Stimulated activated CD4-positive, alpha-beta T cell treated with anti-CD3 and anti-CD28 coated beads, Interleukin-2, amount 100 ng/mL, for 48 hours (primary cell): Measurements from ENCODE around the gene RPAP2.
A peak's percentile ranks its signal among the peaks of the same experiment; 100 is the strongest.
"Not testable (repeated sequence)": the region's sequence is repeated elsewhere in the genome, so short reads cannot be mapped to it uniquely, and the experiment has no call there.

Source experiments
- DNase-seq, 2 donors: peaks; one replicate each; pipeline ENCODE4 v3.0.0-alpha.2; 2020

RPAP2 gene

DNA sequence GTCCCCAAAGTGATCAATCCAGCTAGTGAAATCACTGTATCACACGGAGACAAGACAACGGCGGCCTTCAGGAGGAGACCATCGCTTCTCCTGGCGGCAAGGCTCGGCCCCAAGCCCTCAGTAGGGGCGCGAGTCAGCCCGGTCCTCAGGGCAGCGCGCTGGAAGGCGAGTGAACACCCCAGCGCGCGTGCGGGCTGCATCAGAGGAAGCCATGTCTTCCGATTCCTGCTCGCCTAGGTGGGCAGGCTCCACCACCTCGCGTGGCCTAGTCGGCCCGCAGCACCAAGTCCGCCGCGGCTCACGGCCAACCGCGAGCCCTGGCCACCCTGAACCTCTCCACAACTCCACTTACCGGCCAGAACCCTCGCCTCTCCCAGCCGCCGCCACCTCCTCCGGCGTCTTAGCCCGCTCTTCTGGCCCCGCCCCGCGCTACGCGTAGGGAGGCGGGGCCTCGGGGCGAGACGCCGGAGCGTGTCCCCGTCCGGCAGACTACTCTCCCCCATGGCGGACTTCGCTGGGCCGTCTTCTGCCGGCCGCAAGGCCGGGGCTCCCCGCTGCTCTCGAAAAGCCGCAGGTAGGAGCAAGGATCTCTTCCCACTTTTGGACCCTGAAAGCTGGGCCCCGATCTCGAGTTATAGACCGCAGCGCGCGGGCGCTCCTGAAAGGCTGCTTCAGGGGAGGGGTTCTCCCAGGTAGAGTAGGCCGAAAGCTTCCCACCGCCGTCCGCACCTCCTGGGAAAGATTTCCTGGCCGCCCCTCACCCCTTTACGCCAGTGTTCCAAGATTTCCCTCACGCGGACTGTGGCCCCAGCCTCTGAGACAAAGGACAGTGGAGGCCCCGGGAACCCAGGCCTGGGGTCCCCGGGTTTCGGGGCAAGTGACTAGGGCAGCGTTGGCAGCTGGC is at the start of gene RPAP2, which contains the start of gene GLMN:
Gene RPAP2, plus strand, starts transcription at position 487 of the 904 bp plus-strand sequence. Its CDS starts 15 bp downstream, at position 502.
Gene GLMN, minus strand, starts transcription at position 415 of the 904 bp plus-strand sequence. CDS start 988 bp downstream, outside the sequence.
- DNase-seq, result peak; percentile 61 to 69

DNA sequence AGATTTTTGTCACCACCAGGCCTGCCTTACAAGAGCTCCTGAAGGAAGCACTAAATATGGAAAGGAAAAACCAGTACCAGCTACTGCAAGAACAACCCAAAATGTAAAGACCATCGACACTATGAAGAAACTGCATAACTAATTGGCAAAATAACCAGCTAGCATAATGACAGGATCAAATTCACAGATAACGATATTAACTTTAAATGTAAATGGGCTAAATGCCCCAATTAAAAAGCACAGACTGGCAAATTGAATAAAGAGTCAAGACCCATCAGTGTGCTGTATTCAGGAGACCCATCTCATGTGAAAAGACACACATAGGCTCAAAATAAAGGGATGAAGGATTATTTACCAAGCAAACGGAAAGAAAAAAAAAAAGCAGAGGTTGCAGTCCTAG is 44.1 kb upstream of the RPAP2 start:
- not testable (repeated sequence) for DNase-seq

DNA sequence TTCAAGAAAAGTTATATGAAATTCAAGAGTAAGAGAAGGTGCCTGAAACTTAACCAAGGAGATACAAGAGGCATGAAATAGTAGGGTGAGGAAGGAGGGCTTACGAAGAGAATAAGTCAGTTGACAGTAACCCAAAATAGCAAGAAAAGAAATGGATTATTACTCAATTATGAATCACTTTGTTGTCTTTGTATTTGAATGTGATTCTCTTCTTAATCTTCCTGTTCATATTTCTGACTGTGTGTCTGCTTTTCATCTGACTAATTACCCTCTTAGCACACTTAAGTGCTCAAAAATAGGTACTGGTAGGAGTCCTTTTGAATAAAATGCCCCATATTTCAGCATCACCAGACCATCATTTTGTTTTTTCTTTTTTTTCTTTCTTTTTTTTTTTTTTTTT is 39.5 kb upstream of the RPAP2 start:
- no peak for DNase-seq

DNA sequence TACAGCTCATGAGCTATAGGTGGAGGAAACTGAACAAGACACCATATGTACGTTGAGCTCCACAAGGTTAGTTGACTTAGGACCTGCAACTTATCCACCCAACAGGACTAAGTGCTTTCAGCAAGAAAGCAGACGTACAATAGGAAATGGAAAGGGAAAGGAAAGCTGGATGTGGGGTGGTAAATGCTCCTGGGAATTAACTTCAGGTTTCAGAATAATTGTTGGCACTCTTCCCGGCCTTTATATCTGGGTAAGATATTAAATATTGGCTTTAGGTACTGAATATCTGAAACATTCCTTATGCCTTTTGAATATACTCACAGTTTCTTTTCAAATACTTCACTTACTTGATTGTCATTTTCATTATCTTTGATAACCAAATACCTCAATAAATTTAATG is 36.3 kb upstream of the RPAP2 start:
- no peak for DNase-seq

DNA sequence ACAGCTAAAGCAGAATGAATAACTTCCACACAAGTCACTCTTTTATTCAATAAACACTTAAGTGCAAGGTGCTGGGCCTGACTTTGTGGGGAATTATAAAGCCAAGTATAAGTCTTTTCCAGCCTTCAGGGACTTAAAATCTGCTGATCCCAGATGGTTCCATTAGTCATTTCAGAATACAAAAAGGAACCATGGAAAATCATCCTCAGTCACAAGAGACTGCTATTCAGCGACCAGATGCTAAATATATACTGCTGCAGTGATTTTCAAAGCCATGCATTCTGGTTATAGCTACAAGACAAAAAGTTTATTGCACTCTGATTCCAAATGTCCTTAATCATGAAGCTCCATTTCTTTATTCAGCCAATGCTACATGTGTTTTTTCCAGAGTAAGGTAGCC is 25.8 kb upstream of the RPAP2 start:
- DNase-seq, result no peak

- no peak for DNase-seq
Observed at GRCh38 chr1:92274939-92275338, 23.9 kb upstream of the RPAP2 start.

GRCh38 chr1:92276082-92276481 is 22.8 kb upstream of the RPAP2 start:
- DNase-seq, result no peak

DNA sequence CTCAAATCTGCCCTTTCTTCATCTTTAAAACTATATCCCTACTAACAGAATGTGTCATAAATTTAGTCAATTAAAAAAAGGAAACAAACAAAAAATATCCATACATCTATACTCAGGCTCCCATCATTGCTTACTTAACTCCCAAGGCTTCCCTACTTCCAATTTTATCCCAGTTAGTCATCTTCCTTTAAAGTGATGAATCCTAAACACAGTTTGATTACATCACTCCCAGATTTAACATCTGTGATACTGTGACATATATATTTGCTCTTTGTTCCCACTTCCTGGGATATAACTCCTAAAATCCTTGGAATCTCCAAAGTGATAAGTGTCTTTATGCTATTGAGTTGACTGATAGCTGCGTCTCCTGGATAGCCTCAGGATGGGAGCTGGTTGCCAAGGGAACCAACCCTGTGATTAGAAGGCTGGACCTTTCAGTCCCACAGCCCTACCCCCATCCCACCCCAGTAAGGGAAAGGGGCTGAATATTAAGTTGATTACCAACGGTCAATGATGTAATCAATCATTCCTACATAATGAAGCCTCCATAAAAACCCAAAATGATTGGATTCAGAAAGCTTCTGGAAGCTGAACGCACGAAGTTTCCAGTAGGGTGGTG is 21.6 kb upstream of the RPAP2 start:
- no peak for DNase-seq

DNA sequence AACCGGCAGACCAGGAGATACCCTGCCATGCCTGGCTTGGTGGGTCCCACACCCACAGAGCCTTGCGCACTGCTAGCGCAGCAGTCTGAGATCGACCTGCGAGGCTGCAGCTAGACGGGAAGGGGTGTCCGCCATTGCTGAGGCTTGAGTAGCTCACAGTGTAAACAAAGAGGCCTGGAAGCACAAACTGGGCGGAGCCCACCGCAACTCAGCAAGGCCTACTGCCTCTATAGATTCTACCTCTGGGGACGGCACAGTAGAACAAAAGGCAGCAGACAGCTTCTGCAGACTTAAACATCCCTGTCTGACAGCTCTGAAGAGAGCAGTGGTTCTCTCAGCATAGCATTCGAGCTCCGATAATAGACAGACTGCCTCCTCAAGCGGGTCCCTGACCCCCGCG is 19.1 kb upstream of the RPAP2 start:
- not testable (repeated sequence) for DNase-seq

DNA sequence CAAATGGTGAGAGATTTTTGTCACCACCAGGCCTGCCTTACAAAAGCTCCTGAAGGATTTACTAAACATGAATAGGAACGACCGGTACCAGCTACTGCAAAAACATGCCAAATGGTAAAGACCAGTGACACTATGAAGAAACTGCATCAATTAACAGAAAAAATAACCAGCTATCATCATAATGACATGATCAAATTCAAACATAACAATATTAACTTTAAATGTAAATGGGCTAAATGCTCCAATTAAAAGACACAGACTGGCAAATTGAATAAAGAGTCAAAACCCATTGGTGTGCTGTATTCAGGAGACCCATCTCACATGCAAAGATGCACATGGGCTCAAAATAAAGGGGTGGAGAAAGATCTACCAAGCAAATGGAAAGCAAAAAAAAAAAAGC is 17.4 kb upstream of the RPAP2 start:
- not testable (repeated sequence) for DNase-seq

- no peak for DNase-seq
Observed at GRCh38 chr1:92291372-92291999, 7.4 kb upstream of the RPAP2 start.

- DNase-seq, result no peak
Observed at GRCh38 chr1:92298213-92298572, 666 bp upstream of the RPAP2 start.

DNA sequence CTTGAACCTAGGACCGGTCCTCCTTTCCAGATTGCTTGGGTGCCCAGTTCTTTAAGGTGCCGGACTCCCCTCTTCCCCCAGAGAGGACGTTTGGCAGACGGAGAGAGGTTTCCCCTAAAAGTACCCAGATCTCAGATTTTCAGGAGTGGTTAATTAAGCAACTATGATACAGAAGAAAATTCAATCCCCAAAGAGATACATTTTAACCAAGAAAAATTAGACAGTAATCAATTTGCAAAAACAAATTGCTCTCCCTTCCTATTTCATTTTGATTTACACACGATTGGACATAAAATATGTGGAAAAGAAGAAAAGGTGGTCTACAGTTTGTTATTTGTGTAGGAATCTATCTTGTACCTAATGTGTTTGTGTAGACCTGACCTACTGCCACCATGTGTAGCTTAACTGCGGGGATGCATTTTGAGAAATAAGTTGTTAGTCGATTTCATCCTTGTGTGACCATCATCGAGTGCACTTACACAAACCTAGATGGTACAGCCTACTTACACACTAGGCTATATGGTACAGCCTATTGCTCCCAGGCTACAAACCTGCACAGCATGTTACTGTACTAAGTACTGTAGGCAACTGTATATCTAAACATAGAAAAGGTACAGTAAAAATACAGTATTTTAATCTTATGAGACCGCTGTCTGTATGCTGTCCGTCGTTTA is 755 bp downstream of the RPAP2 start:
- no peak for DNase-seq

GRCh38 chr1:92301021-92301420 is 2.2 kb downstream of the RPAP2 start:
- no peak for DNase-seq

DNA sequence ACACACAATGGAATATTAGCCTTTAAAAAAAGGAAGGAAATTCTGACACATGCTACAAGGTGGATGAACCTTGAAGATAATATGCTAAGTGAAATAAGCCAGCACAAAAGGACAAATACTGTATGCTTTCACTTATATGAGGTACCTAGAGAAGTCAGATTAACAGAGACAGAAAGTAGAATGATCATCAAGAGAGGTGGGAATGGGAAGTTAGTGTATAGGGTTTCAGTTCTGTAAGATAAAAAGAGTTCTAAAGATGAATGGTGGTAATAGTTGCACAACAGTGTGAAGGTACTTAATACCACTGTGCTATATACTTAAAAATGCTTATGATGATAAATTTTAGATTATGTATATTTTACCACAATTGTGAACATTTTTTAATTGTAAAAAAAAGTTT is 7.2 kb downstream of the RPAP2 start:
- DNase-seq, result no peak

DNA sequence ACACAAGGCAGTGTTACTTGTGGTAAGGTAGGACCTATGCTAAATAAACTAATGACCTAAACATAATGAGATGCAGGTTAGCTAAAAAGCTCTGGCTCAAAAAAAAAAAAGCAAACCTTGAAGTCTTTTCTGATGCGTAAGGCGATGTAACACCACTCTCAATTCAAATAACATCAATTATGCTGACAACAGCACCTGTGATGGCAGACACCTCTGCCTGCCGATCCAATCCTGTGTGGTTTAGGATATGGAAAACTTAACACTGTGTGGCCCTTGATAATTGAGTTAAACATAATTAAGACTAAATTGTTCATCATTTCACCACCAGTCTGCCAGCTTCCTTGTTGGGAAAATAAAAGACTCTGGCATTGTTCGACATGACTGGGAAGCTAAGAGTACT is 9.1 kb downstream of the RPAP2 start:
- no peak for DNase-seq

GRCh38 chr1:92310185-92310597 is 11.3 kb downstream of the RPAP2 start:
- no peak for DNase-seq

GRCh38 chr1:92314024-92314423 is 15.2 kb downstream of the RPAP2 start:
- no peak for DNase-seq

- peak in 1 of 2 donors; percentile 16 for DNase-seq
Observed at GRCh38 chr1:92315766-92316599, 17.1 kb downstream of the RPAP2 start.

- no peak for DNase-seq
Observed at GRCh38 chr1:92317836-92318493, 19.1 kb downstream of the RPAP2 start.
